Panc1 (cell line): ENCODE data around the gene EIF3L. TPM values are rescaled to one million over a fixed set of nuclear protein-coding genes. Genes with fewer than 3 reads are reported as not detected.

ENCODE experiments used
- ATAC-seq: fragments of 200-7000 bp; cut with Tn5 transposase; 2 replicates; pipeline ENCODE4 v1.9.1; 2020; ENCODE audit warnings: mild to moderate bottlenecking, moderate library complexity
- BruUV-seq: library from RNA; stranded (reverse); fragments of 400-500 nt; replicated peaks from 2 replicates; lab custom pipeline; 2021; lab: Mats Ljungman, UMichigan
- CTCF ChIA-PET: fragments of 300-600 bp; sonication (Branson Sonifier 250); formaldehyde crosslinking; loops from one replicate; lab custom pipeline; 2022; ENCODE audit warnings: antibody characterized with exemption; lab: Charles Lee
- POLR2A ChIA-PET: fragments of 300-600 bp; sonication (Branson Sonifier 250); formaldehyde crosslinking; loops from one replicate; lab custom pipeline; 2022; ENCODE audit warnings: antibody characterized with exemption; lab: Charles Lee
- DNase-seq: peaks from one replicate; pipeline ENCODE4 v3.0.0-alpha.2; 2010; ENCODE audit warnings: low read depth, low spot score
- H3K27ac ChIP-seq: 2 replicates; pipeline ENCODE4 v1.5.1; 2011; ENCODE audit warnings: mild to moderate bottlenecking, low read length, inconsistent platforms
- H3K27me3 ChIP-seq: fragments of 200-500 bp; sonication (Bioruptor generic); 2 replicates; pipeline ENCODE4 v1.6.0; 2014; ENCODE audit warnings: low read length, inconsistent platforms; ENCODE audit not compliant: control insufficient read depth, insufficient read depth
- H3K36me3 ChIP-seq: fragments of 200-500 bp; sonication (Bioruptor generic); 2 replicates; pipeline ENCODE4 v1.5.1; 2014; ENCODE audit warnings: inconsistent platforms, mild to moderate bottlenecking, low read length, moderate library complexity; ENCODE audit not compliant: control insufficient read depth, insufficient read depth
- H3K4me1 ChIP-seq: 2 replicates; pipeline ENCODE4 v1.5.1; 2011; ENCODE audit warnings: inconsistent platforms, mild to moderate bottlenecking, low read length, moderate library complexity; ENCODE audit not compliant: control insufficient read depth, insufficient read depth
- H3K4me3 ChIP-seq, 2 experiments: 2 replicates each; pipeline ENCODE4 v1.5.1; 2011 to 2012; ENCODE audit warnings: low read depth in 2 of 2, low read length in 2 of 2, mild to moderate bottlenecking in 2 of 2, inconsistent platforms in 1 of 2, moderate library complexity in 1 of 2
- H3K9me3 ChIP-seq: fragments of 200-500 bp; sonication (Bioruptor generic); 2 replicates; pipeline ENCODE4 v1.5.1; 2014; ENCODE audit warnings: low read depth, mild to moderate bottlenecking, inconsistent platforms, low read length, moderate library complexity; ENCODE audit not compliant: control insufficient read depth, insufficient read depth
- POLR2AphosphoS5 ChIP-seq: IDR thresholded peaks from 2 replicates; pipeline ENCODE4 v1.6.1; 2012; ENCODE audit warnings: mild to moderate bottlenecking, low read depth, low read length, moderate library complexity
- REST ChIP-seq, 2 experiments: IDR thresholded peaks; 2 replicates each; pipeline ENCODE4 v1.6.1; 2011 to 2012; ENCODE audit warnings: low read depth in 2 of 2, control low read depth in 1 of 2, low read length in 1 of 2, mild to moderate bottlenecking in 1 of 2, moderate library complexity in 1 of 2; ENCODE audit not compliant: insufficient read depth in 1 of 2
- SIN3A ChIP-seq: IDR thresholded peaks from 2 replicates; pipeline ENCODE4 v1.6.1; 2012; ENCODE audit warnings: low read depth, mild to moderate bottlenecking, low read length, moderate library complexity, borderline replicate concordance; ENCODE audit not compliant: insufficient read depth
- TCF7L2 ChIP-seq: IDR thresholded peaks from 2 replicates; pipeline ENCODE4 v1.6.1; 2011; ENCODE audit warnings: mild to moderate bottlenecking, low read depth, low read length, inconsistent platforms
- in situ Hi-C: cut with HindIII; loops from 2 replicates; pipeline ENCODE4 v1.10.0; 2016; ENCODE audit warnings: low sequenced_read_pairs, low pct_unique_long_range_greater_than_20kb
- intact Hi-C: fragments of 100-400 bp; cut with micrococcal nuclease; formaldehyde crosslinking; loops from one replicate; pipeline ENCODE4 v1.10.0; 2022; ENCODE audit not compliant: unreplicated experiment
- total RNA-seq: library from RNA; stranded (reverse); gene quantifications from one replicate; pipeline ENCODE4 v1.2.1, GENCODE V29; 2021; ENCODE audit not compliant: unreplicated experiment
- TF ChIP-seq, protein P1 (sequence below): fragments of 450-650 bp; IDR thresholded peaks from 2 replicates; pipeline ENCODE4 v1.5.1; 2017; ENCODE audit warnings: mild to moderate bottlenecking

Gene EIF3L
- total RNA-seq, 1 experiment from 2014 or later, result 211 TPM

DNA sequence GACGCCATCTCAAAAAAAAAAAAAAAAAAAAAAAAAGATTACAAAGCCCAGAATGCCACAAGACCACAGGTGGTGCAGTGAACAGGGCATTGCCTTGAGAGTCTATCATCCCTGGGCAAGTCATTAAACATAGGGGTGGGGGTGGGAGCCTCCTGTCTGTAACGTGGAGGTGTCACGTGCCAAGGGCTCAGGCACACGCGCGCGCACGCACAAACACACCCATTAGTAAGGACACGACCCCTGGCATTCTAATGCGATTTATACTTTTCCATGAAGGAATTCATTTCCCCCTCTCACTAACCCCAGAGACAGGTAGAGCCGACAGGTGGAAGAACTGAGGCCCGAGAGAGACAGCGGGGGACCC is 47.3 kb upstream of the EIF3L start:
- DNase-seq, result no peak
- no peaks in the 10 kb centered on the region; the same call in 1 of the 2 replicates for H3K36me3 ChIP-seq
- TF ChIP-seq TCF7L2 (no peak), SIN3A (no peak), REST (IDR thresholded peaks at IDR 0.05; ENCODE audit: insufficient read depth in 1 of 2, low read depth in 2 of 2, low read length in 1 of 2) (no peak), POLR2AphosphoS5 (no peak)
- TF ChIP-seq, protein P1, sequence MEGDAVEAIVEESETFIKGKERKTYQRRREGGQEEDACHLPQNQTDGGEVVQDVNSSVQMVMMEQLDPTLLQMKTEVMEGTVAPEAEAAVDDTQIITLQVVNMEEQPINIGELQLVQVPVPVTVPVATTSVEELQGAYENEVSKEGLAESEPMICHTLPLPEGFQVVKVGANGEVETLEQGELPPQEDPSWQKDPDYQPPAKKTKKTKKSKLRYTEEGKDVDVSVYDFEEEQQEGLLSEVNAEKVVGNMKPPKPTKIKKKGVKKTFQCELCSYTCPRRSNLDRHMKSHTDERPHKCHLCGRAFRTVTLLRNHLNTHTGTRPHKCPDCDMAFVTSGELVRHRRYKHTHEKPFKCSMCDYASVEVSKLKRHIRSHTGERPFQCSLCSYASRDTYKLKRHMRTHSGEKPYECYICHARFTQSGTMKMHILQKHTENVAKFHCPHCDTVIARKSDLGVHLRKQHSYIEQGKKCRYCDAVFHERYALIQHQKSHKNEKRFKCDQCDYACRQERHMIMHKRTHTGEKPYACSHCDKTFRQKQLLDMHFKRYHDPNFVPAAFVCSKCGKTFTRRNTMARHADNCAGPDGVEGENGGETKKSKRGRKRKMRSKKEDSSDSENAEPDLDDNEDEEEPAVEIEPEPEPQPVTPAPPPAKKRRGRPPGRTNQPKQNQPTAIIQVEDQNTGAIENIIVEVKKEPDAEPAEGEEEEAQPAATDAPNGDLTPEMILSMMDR, result no peak
- H3K4me3 ChIP-seq, result peak overlapping the region; percentile 55 to 75
- BruUV-seq, result no TSS peak
- H3K27ac ChIP-seq, result peak overlapping the region; percentile 7; the same call in 1 of the 2 replicates
- peaks cover 11% of the 10 kb centered on the region for H3K4me1 ChIP-seq
- no peak for ATAC-seq
- no peaks in the 10 kb centered on the region for H3K27me3 ChIP-seq
- in situ Hi-C loops (no loop called here), intact Hi-C loops (no loop called here)
- H3K9me3 ChIP-seq, result no peaks in the 10 kb centered on the region
- CTCF ChIA-PET, result no interaction called here
- POLR2A ChIA-PET, result no interaction called here

GRCh38 chr22:37802310-37803194 is 46.7 kb upstream of the EIF3L start:
- in situ Hi-C loops (no loop called here), intact Hi-C loops (no loop called here)
- no peaks in the 10 kb centered on the region for H3K27me3 ChIP-seq
- DNase-seq, result no peak
- BruUV-seq, result no TSS peak
- ChIA-PET POLR2A (no interaction called here), CTCF (no interaction called here)
- H3K9me3 ChIP-seq, result no peaks in the 10 kb centered on the region
- H3K36me3 ChIP-seq, result no peaks in the 10 kb centered on the region; the same call in 1 of the 2 replicates
- TF ChIP-seq SIN3A (peak; percentile 78; the same call in 1 of the 2 replicates), REST (IDR thresholded peaks at IDR 0.05; ENCODE audit: insufficient read depth in 1 of 2, low read depth in 2 of 2, low read length in 1 of 2) (no peak)
- TF ChIP-seq, protein P1, result no peak
- H3K27ac ChIP-seq, result peak overlapping the region; percentile 81
- H3K4me3 ChIP-seq, result peak overlapping the region; percentile 55 to 75
- 0 out of 2 replicates have a peak, but pooled peaks have one; percentile 35 for ATAC-seq
- peaks cover 11% of the 10 kb centered on the region for H3K4me1 ChIP-seq
